ENCODE results near the gene GOLGA8K. TPM values are rescaled to one million over a fixed set of nuclear protein-coding genes. Genes with fewer than 3 reads are reported as not detected.
"Not testable (repeated sequence)": the region's sequence is repeated elsewhere in the genome, so short reads cannot be mapped to it uniquely, and the experiment has no call there.

Gene GOLGA8K
- 0.49 TPM for polyA plus RNA-seq (2013, experiment 1 of 2; ENCODE audit: insufficient read length)
- 0.31 TPM for polyA plus RNA-seq (2013, experiment 2 of 2; ENCODE audit: insufficient read length)

DNA sequence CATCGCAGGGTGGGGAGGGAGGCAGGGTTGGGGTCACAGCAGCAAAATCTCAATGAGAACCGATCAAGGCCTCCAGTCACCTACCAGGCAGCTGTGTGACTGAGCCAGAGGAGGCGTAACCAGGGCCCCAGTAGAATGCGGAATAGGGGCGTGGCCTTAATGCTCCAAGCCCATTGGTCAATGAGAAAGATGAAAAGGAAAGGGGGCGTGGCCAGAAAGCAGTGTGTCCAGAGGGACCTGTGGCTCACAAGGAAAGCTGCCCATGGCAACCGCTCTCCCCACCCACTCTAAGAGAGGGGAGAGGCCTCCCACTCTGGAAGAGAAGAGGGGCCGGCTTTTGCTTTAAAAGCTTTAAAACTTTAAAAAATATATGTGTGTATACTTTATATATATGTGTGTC, at the start of gene GOLGA8K:
GOLGA8K (minus strand) TSS at position 101 of the 400 bp plus-strand sequence; CDS start at position 3, 98 bp downstream.
- not testable (repeated sequence) for DNase-seq

DNA sequence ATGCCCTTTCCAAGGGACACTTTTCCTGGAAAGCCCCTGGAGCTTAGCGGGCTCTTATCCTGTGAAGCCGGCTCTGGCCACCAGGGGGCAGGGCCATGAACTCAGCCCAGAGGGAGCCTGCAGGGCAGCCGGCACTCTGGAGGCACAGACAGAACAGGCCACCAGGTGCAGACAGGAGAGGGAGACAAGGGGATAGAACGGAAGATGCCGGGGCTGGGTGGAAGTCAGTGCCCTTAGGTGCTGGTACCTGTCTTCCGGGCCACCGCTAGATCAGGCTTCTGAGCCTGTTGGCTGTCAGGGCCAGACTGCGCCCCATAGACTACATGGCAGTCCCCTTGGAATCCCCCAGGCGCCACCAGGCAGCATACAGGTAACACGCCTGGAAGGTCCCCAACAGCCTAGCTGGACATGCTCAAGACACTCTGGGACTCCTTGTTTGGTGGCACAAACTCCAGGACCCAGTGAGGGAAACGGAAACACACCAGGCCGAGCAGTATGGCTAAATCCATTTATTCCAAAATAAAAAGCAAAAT, 37.4 kb upstream of the GOLGA8K start:
- DNase-seq: not testable (repeated sequence)

DNA sequence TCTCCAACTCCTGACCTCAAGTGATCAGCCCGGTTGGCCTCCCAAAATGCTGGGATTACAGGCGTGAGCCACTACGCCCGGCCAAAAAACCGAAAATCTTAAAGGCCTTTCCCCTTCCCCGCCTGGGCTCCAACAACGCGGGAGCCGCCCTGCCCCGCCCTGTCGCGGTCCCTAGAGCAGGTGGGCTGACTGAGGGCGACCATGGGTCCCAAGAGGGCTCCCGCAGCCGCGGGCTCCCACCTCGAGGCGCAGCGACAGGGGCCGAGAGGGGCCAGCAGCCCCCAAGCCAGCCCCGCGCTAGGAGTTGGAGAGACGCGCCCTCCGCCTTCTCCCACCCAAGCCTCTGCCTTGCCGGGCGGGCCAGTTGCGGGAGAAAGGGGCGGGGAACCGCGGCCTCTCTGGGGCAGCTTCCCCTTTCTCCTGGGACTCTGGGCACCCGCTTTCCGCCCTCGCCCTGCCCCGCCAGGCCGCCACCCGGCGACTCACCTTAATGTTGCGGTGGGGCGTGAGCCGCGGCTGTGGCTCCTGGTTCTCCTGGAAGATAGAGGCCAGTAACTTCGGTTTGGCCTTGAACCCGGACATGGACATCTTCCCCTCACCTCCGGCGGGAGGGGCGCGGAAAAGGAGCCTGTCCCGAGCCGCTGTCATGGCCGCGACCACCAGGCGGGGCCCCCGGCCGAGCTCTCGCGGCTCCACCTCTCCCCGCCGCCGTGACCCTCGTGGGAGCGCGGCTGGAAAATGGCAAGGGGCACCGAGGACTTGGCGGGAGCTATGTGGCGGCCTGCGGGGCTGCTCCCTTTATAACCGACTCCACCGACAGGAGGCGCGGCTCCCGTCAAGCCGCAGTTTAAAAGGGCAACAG, 31.2 kb upstream of the GOLGA8K start:
- DNase-seq: not testable (repeated sequence)

DNA sequence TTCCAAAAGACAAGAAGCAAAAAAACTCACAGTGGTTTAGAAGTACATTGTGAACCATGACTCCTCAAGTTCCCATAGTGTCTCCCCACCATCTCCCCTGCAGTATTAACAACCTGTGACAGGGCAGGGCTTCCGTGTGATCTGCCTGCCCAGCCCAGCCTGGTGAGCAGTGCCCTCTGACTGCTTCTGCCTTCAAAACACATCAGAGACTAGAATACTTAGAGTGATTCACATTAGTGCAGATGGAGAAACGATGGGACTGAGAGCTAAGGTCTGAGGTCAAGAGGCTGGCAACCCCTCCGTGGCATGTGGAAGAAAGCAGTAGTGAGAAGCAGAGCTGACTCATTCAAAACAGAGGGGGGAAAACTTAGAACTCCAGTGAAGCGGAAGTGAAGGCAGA, 24.5 kb upstream of the GOLGA8K start:
- DNase-seq: not testable (repeated sequence)

GRCh38 chr15:32426511-32426910, 23.4 kb upstream of the GOLGA8K start:
- not testable (repeated sequence) for DNase-seq

- not testable (repeated sequence) for DNase-seq
Observed at GRCh38 chr15:32407903-32408302, 4.8 kb upstream of the GOLGA8K start.

DNA sequence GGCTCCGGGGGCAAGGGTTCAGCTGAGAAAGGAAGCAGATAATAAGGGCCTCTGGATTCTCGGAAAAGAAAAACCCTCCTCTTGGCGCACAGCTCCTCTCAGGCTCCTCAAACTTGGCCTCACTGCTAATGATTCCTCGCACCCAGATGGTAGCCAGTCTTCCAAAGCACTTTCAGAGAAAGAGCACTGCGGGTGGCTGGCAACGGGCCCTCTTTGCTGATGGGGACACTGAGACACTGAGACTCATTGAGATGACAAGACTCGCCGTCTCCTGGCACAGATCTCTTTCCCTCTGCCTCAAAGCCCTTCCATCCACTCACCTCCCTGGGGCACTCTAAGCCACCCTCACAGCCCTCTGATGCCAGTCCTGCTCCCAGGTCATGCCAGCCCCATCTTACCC, 6.6 kb downstream of the GOLGA8K start:
- DNase-seq: not testable (repeated sequence)

DNA sequence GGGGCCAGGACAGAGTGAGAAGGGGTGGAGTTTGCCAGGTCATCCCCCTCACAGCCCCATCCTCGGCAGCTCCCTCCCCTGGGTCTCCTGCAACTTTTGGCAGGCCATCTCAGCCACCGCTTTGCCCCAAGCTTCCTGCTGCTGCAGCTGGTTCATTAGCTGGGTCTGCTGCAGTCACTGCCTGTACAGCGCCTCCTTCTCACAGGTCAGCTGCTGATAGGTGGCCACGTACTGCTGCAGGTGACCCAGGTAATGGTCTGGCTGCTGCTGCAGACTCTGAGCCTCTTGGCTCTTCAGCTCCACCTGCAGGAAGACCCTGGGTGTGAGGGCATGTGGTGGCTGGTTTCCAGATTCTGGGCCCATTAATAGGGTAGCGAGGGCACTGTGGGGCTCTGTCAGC, 8.3 kb downstream of the GOLGA8K start:
- DNase-seq: not testable (repeated sequence)

GRCh38 chr15:32388050-32388648, 14.9 kb downstream of the GOLGA8K start:
- DNase-seq: not testable (repeated sequence)

DNA sequence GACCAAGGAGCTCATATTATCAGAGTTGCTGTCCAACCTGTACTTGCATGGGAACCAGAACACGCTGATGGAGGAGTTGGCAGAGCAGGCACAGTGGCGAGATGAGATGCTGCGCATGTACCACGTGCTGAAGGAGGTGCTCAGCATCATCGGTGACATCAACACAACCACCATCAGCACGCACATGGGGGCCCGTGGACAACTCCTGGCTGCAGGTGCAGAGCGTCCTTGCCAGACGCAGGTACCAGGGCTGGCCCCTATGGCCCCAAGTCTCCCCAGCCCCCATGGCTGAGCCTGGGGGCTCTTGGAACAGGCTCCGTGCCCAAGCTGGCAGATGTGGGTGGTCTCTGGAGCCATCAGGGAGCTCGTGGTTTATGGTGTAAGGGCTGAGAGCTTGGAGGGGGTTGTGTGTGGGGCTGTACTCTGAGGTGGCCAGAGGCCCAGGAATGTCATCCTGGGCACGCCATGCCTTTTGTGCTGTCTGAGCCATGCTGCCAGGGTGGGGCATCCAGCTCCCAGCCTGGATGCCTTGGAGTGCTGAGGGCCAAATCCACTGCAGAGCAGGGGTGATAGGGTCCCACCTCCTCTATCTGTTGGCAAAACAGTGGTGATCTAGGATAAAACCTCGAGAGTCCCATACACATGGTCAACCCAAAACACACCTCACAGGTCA, 17.1 kb downstream of the GOLGA8K start:
- not testable (repeated sequence) for DNase-seq

DNA sequence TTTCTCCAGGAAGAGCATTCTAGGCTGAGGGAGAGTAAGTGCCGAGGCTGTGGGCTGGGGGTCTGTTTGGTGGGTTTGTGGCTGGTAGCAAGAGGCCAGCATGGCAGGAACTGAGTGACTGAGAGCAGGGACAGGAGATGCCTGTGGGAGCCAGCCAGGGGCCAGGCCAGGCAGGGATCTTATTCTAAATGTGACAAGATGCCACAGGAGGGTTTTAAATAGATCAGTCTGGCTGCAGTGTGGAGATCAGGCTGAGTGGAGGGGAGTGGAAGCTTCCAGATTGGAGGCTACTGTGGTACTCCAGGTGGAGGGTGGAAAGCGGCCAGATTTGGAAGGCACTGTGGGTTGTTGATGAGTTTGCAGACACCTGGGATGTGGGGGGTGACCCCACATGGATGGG, 28.9 kb downstream of the GOLGA8K start:
- DNase-seq: not testable (repeated sequence)

DNA sequence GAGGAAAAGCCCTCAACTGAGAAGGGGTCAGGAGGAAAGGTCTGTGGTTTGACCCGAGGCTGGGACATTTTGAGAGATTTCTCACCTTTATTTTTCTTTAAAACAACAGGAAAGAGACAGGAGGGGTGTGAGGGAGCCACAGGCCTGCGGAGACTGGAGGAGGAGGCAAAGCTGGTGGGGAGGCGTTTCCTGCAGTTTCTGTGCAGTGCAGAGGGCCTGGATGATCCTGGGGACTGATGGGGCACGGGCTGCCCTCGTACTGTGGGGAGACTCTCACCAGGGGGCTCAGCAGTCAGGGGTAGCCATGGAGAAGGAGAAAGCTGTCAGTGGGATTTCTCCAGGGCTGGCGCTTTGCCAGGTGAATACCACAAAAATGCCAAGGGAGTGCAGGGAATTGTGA, 29.4 kb downstream of the GOLGA8K start:
- not testable (repeated sequence) for DNase-seq

DNA sequence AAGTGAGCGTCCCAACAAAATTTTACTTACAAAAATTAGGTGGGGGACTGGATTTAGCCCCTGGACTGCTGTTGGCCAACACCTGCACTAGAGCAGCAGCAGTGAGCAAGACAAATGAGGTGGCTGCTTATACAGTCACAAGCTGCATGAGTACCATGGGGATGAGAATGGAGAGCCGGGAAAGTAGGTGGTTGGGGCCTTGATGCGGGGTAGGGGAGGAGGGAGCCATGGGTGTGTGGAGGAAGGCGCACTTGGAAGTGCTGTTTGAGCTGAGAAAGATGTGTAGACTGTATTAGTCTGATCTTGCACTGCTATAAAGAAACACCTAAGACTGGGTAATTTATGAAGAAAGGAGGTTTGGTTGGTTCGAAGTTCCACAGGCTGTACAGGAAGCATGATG, 31.0 kb downstream of the GOLGA8K start:
- not testable (repeated sequence) for DNase-seq

- DNase-seq: not testable (repeated sequence)
Observed at GRCh38 chr15:32370526-32370925, 32.6 kb downstream of the GOLGA8K start.

DNA sequence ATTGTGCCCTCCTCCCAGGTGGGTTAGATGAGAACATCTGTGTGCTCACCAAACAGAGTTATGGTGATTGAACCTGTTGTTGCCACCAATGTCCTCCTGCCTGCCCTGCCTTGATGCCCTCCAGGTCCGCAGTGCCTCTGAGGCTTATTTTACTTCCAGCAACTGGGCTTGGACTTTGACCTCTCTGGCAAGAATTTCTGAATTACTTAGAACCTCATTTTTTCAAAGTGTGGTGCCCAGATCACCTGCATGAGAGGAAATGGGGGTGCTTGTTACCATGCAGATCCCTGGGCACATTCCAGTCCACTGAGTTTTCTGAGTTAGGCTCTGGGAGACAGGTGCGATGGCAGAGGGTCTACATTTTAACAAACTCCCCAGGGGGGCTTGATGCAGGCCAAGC, 33.0 kb downstream of the GOLGA8K start:
- DNase-seq: not testable (repeated sequence)

GRCh38 chr15:32366492-32366891, 36.6 kb downstream of the GOLGA8K start:
- DNase-seq: not testable (repeated sequence)

DNA sequence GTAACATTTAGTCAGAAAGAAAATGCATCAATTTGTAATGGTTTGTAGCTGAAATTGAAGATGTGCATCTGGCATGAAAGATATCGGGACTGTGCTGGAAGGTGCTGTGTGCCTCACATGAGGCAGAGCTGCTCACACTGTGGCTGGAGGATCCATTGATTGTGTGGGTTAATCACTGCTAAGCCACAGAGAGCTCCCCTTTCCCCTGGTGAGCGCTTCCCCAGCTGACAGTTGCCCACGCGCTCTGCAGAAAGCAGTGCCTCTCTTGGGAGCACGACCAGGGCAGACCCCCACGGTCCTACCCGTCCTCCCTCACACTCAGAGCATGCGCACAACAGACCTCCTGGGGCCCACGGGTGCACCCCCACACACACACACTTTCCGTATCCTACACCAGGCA, 37.1 kb downstream of the GOLGA8K start:
- DNase-seq: not testable (repeated sequence)

- not testable (repeated sequence) for DNase-seq
Observed at GRCh38 chr15:32364944-32365343, 38.1 kb downstream of the GOLGA8K start.

GRCh38 chr15:32363449-32363848, 39.6 kb downstream of the GOLGA8K start:
- not testable (repeated sequence) for DNase-seq

DNA sequence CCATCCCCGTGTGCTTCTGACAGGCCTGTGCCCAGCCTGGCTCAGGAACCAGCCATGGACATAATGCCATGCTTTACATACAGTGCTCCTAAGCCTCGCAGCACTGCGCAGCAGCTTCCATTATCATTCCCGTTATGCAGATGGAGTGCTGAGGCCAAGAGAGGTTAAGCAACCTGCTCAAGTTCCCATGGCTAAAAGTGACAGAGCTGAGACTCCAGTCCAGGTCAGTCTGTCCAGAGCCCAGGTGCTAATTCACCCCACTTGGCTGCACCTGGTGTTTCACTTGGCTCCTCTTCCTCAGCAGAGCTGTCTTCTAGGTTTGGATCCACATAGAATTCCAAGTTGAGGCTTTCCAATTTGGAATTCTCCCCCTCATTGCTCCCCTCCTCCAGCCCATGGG, 41.4 kb downstream of the GOLGA8K start:
- DNase-seq: not testable (repeated sequence)

GRCh38 chr15:32358462-32358861, 44.6 kb downstream of the GOLGA8K start:
- DNase-seq: not testable (repeated sequence)

DNA sequence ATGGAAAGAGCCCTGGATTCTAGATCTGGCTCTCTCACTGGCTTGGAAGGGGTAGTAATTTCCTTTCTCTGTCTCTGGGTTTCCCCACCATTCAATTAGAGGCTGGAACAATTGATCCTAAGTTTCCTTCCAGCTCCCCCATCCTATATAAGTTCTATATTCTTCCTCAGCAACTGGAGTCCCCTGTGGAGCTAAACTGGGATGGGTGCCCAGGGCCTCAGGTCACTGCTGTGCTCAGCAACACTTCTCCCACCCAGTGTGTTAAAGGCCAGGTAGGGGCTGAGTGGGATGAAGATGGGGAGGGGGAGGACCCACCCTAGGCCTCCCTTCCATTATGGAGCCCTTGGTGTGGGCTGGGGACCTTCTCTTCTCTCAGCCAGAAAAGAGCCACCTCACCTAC, 46.2 kb downstream of the GOLGA8K start:
- not testable (repeated sequence) for DNase-seq

- not testable (repeated sequence) for DNase-seq
Observed at GRCh38 chr15:32352748-32353147, 50.3 kb downstream of the GOLGA8K start.

All from fibroblast of skin of abdomen (primary cell).